WERI-Rb-1 (cell line): Measurements from ENCODE around the gene KREMEN2.

Experiments
- DNase-seq: peaks from one replicate; pipeline ENCODE4 v3.0.0-alpha.2; 2020
- H3K27ac ChIP-seq: fragments of 250-450 bp; sonication (Bioruptor Pico); 2 replicates; pipeline ENCODE4 v1.5.1; 2020; ENCODE audit warnings: mild to moderate bottlenecking, moderate library complexity
- H3K27me3 ChIP-seq: fragments of 250-450 bp; sonication (Bioruptor Pico); 2 replicates; pipeline ENCODE4 v1.5.1; 2021; ENCODE audit warnings: mild to moderate bottlenecking, low read depth, moderate library complexity; ENCODE audit not compliant: insufficient read depth, severe bottlenecking
- H3K36me3 ChIP-seq: fragments of 250-450 bp; sonication (Bioruptor Pico); 2 replicates; pipeline ENCODE4 v1.5.1; 2020; ENCODE audit warnings: mild to moderate bottlenecking, moderate library complexity
- H3K4me3 ChIP-seq: 2 replicates; pipeline ENCODE4 v1.5.1; 2011; ENCODE audit warnings: low read depth, mild to moderate bottlenecking, control low read depth, low read length
- H3K9me3 ChIP-seq: fragments of 250-450 bp; sonication (Bioruptor Pico); 2 replicates; pipeline ENCODE4 v1.5.1; 2021; ENCODE audit warnings: mild to moderate bottlenecking, moderate library complexity; ENCODE audit not compliant: severe bottlenecking
- TF ChIP-seq, protein P1 (sequence below): IDR thresholded peaks from 2 replicates; pipeline ENCODE4 v1.5.1; 2011; ENCODE audit warnings: low read depth, mild to moderate bottlenecking, control low read depth, inconsistent platforms, low read length

KREMEN2 gene

DNA sequence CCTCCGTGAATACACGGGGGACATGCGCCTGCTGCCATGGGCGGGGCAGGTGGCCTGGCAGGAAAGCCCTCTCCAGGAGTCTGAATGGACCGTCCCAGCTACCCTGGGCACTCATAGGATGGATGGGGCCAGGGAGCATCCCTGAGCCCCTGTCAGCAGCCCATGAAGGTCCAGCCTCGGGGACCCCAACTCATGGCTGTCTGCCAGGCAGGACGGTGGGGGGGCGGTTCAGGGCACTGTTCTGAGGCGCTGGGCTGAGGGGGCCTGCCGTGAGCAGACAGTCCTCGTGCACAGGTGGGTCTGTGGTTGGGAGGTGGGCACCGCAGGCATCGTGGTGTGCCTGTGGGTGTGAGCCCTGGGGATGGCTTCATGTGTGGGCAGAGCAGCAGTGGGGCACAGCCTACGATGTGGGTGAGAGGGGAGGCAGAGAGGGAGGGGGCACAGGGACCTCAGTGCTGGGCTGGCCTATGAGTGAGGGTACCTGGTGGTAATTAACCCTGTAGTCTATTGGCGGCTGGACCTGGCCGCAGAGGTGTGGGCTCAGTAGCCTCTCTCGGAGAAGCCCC lies 22.6 kb downstream of the KREMEN2 start:
- Histone ChIP-seq H3K4me3 (no peak overlapping the region), H3K36me3 (no peaks in the 10 kb centered on the region), H3K9me3 (no peaks in the 10 kb centered on the region), H3K27ac (no peak overlapping the region), H3K27me3 (no peaks in the 10 kb centered on the region)
- DNase-seq = no peak
- TF ChIP-seq, protein P1, sequence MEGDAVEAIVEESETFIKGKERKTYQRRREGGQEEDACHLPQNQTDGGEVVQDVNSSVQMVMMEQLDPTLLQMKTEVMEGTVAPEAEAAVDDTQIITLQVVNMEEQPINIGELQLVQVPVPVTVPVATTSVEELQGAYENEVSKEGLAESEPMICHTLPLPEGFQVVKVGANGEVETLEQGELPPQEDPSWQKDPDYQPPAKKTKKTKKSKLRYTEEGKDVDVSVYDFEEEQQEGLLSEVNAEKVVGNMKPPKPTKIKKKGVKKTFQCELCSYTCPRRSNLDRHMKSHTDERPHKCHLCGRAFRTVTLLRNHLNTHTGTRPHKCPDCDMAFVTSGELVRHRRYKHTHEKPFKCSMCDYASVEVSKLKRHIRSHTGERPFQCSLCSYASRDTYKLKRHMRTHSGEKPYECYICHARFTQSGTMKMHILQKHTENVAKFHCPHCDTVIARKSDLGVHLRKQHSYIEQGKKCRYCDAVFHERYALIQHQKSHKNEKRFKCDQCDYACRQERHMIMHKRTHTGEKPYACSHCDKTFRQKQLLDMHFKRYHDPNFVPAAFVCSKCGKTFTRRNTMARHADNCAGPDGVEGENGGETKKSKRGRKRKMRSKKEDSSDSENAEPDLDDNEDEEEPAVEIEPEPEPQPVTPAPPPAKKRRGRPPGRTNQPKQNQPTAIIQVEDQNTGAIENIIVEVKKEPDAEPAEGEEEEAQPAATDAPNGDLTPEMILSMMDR = no peak

DNA sequence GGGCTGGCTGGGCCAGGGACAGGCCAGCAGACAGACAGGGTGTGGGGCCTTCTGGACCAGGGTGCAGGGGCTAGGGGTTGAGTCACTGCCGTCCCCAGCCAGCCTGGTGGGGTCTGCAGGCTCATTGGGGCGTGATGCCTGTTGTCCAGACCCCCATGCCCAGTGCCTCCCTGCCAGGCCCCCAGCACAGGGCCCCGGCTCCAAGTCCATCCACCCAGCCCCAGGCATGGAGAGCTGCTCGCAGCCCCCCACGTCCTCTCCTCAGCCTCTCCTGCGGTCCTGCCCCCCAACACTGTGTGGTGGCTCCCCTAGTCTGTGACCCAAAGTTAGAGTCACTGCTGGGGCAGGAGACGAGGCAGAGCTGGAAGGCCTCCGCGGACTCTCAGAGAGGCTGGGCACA lies 23.2 kb downstream of the KREMEN2 start:
- H3K4me3 ChIP-seq = no peak overlapping the region
- DNase-seq = no peak

DNA sequence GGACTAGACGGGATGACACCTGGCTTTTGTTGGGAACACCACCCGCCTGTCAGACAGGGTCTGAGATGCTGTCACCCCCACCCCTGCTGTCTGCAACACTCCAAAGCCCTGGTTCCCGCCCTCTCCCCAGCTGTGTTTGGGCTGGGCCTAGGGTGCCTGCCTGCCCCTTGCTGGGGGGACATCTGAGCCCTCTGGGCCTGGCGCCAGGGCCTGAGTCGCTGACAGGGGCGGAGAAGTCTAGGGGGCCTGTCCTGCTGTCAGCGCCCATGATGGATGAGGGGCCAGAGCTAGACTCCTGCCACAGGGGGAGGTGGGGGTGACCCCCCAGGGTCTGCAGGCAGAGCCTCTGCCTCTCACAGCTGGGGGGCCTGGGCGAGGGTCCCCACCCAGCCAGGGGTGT lies 23.8 kb downstream of the KREMEN2 start:
- H3K4me3 ChIP-seq = no peak overlapping the region
- TF ChIP-seq, protein P1 = no peak
- H3K36me3 ChIP-seq = no peaks in the 10 kb centered on the region
- no peaks in the 10 kb centered on the region for H3K9me3 ChIP-seq
- H3K27ac ChIP-seq = peak overlapping the region; percentile 14; the same call in 1 of the 2 replicates
- no peaks in the 10 kb centered on the region for H3K27me3 ChIP-seq
- no peak for DNase-seq

More for the DNA sequence above, 23.2 kb downstream of the KREMEN2 start:
- Histone ChIP-seq H3K27ac (no peak overlapping the region), H3K9me3 (no peaks in the 10 kb centered on the region), H3K36me3 (no peaks in the 10 kb centered on the region), H3K27me3 (no peaks in the 10 kb centered on the region)
- TF ChIP-seq, protein P1 = no peak

DNA sequence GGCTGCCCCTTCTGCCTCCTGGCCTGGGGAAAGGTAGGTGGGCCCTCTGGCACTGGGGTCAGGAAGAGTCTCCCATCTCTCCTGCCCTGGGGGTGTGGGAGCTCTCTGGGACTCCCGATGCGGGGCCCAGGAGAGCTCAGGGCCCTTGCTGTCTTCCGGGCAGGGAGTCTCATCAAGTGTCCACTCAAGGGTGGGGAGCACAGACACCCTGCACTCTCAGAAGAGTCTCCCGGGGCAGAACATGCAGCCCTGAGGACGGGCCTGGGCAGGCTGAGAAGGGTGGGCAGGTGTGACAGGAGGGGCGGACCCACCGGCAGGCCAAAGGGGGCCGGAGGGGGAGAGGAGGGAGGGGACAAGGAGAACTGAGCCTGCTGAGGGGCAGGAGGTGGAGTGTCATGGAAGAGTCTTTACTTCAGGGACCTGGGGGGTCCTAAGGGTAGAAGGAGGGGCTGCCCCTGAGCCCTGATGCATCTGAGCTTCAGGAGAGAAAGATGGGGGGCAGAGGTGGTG lies 24.6 kb downstream of the KREMEN2 start:
- no peaks in the 10 kb centered on the region for H3K9me3 ChIP-seq

GRCh38 chr16:2990891-2991290 lies 26.8 kb downstream of the KREMEN2 start:
- no peaks in the 10 kb centered on the region for H3K36me3 ChIP-seq
- H3K27me3 ChIP-seq = no peaks in the 10 kb centered on the region
- H3K4me3 ChIP-seq = no peak overlapping the region
- no peak for DNase-seq
- H3K9me3 ChIP-seq = no peaks in the 10 kb centered on the region
- no peak overlapping the region for H3K27ac ChIP-seq
- TF ChIP-seq, protein P1 = no peak

More for the DNA sequence above, 24.6 kb downstream of the KREMEN2 start:
- Histone ChIP-seq H3K27me3 (no peaks in the 10 kb centered on the region), H3K4me3 (no peak overlapping the region), H3K27ac (no peak overlapping the region; the same call in 1 of the 2 replicates), H3K36me3 (no peaks in the 10 kb centered on the region)
- DNase-seq = no peak
- TF ChIP-seq, protein P1 = no peak
